ENCODE results near the gene STX2. TPM values are rescaled to one million over a fixed set of nuclear protein-coding genes. Genes with fewer than 3 reads are reported as not detected.

STX2 gene
- polyA plus RNA-seq, 1 donor (not counting 4 experiments of a cell fraction or from before 2014, with no cell fraction given), result 24.1 TPM

GRCh38 chr12:130780880-130781575, 58.0 kb downstream of the STX2 start:
- no peak for FAIRE-seq
- dilution Hi-C loops (cut with MboI; ENCODE audit: extremely low pct_ligation_motif_present, low sequenced_read_pairs), result no loop called here
- no peaks in the 10 kb centered on the region for H4K20me1 ChIP-seq (ENCODE audit: control insufficient read depth, extremely low read depth, insufficient read depth, low read length)
- TF ChIP-seq EZH2 (IDR thresholded peaks at IDR 0.05; ENCODE audit: low read length), result no peak
- TF ChIP-seq, protein P1, sequence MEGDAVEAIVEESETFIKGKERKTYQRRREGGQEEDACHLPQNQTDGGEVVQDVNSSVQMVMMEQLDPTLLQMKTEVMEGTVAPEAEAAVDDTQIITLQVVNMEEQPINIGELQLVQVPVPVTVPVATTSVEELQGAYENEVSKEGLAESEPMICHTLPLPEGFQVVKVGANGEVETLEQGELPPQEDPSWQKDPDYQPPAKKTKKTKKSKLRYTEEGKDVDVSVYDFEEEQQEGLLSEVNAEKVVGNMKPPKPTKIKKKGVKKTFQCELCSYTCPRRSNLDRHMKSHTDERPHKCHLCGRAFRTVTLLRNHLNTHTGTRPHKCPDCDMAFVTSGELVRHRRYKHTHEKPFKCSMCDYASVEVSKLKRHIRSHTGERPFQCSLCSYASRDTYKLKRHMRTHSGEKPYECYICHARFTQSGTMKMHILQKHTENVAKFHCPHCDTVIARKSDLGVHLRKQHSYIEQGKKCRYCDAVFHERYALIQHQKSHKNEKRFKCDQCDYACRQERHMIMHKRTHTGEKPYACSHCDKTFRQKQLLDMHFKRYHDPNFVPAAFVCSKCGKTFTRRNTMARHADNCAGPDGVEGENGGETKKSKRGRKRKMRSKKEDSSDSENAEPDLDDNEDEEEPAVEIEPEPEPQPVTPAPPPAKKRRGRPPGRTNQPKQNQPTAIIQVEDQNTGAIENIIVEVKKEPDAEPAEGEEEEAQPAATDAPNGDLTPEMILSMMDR (optimal IDR thresholded peaks at IDR 0.05 in 1 of 3, IDR thresholded peaks at IDR 0.05 in 1 of 3, conservative IDR thresholded peaks at IDR 0.05 in 1 of 3; ENCODE audit: extremely low read depth in 1 of 3, insufficient read depth in 2 of 3, low read length in 3 of 3), result no peak
- H3K4me1 ChIP-seq (ENCODE audit: control insufficient read depth, extremely low read depth, insufficient read depth, low read length), result peaks cover 6% of the 10 kb centered on the region
- H3K9ac ChIP-seq (ENCODE audit: control insufficient read depth, extremely low read depth, insufficient read depth, low read length), result no peak overlapping the region
- H3K9me3 ChIP-seq (ENCODE audit: control insufficient read depth, low read depth, low read length), result no peaks in the 10 kb centered on the region
- H3K79me2 ChIP-seq (ENCODE audit: control insufficient read depth, insufficient read depth, low read length), result no peaks in the 10 kb centered on the region
- no peak overlapping the region for H3K27ac ChIP-seq (ENCODE audit: control insufficient read depth, insufficient read depth, low read length)
- H2AFZ ChIP-seq (ENCODE audit: control insufficient read depth, low read length), result no peak overlapping the region
- no peak overlapping the region for H3K4me2 ChIP-seq (ENCODE audit: control insufficient read depth, extremely low read depth, insufficient read depth, low read depth, low read length)
- no peaks in the 10 kb centered on the region for H3K9me1 ChIP-seq (ENCODE audit: control insufficient read depth, extremely low read depth, insufficient read depth, low read length)
- no peak overlapping the region for H3K4me3 ChIP-seq (ENCODE audit: control insufficient read depth in 2 of 3, extremely low read depth in 1 of 3, insufficient read depth in 2 of 3, low read depth in 1 of 3, low read length in 3 of 3)
- peaks cover 0 to 7% of the 10 kb centered on the region in 2 experiments for H3K36me3 ChIP-seq (ENCODE audit: control insufficient read depth in 2 of 2, extremely low read depth in 1 of 2, insufficient read depth in 2 of 2, low read length in 2 of 2)
- no peak for DNase-seq (ENCODE audit: low read depth, low spot score)
- H3K27me3 ChIP-seq (ENCODE audit: control insufficient read depth, extremely low read depth, insufficient read depth, low read length), result no peaks in the 10 kb centered on the region

- dilution Hi-C loops (cut with MboI; ENCODE audit: extremely low pct_ligation_motif_present, low sequenced_read_pairs), result no loop called here
- no peaks in the 10 kb centered on the region for H3K79me2 ChIP-seq (ENCODE audit: control insufficient read depth, insufficient read depth, low read length)
These were observed 58.7 kb downstream of the STX2 start for GRCh38 chr12:130780325-130780724.

More at GRCh38 chr12:130780325-130780724, 58.7 kb downstream of the STX2 start:
- FAIRE-seq (no peak), DNase-seq (ENCODE audit: low read depth, low spot score) (no peak)
- Histone ChIP-seq H3K27me3 (ENCODE audit: control insufficient read depth, extremely low read depth, insufficient read depth, low read length) (no peaks in the 10 kb centered on the region), H3K9me3 (ENCODE audit: control insufficient read depth, low read depth, low read length) (no peaks in the 10 kb centered on the region), H2AFZ (ENCODE audit: control insufficient read depth, low read length) (no peak overlapping the region), H4K20me1 (ENCODE audit: control insufficient read depth, extremely low read depth, insufficient read depth, low read length) (no peaks in the 10 kb centered on the region), H3K27ac (ENCODE audit: control insufficient read depth, insufficient read depth, low read length) (no peak overlapping the region), H3K4me2 (ENCODE audit: control insufficient read depth, extremely low read depth, insufficient read depth, low read depth, low read length) (no peak overlapping the region), H3K4me1 (ENCODE audit: control insufficient read depth, extremely low read depth, insufficient read depth, low read length) (peaks cover 12% of the 10 kb centered on the region), H3K9me1 (ENCODE audit: control insufficient read depth, extremely low read depth, insufficient read depth, low read length) (no peaks in the 10 kb centered on the region), H3K9ac (ENCODE audit: control insufficient read depth, extremely low read depth, insufficient read depth, low read length) (no peak overlapping the region), H3K4me3 (ENCODE audit: control insufficient read depth in 2 of 3, extremely low read depth in 1 of 3, insufficient read depth in 2 of 3, low read depth in 1 of 3, low read length in 3 of 3) (no peak overlapping the region), H3K36me3 (ENCODE audit: control insufficient read depth in 2 of 2, extremely low read depth in 1 of 2, insufficient read depth in 2 of 2, low read length in 2 of 2) (peaks cover 0 to 7% of the 10 kb centered on the region in 2 experiments)
- no peak for TF ChIP-seq EZH2 (IDR thresholded peaks at IDR 0.05; ENCODE audit: low read length)
- TF ChIP-seq, protein P1 (optimal IDR thresholded peaks at IDR 0.05 in 1 of 3, IDR thresholded peaks at IDR 0.05 in 1 of 3, conservative IDR thresholded peaks at IDR 0.05 in 1 of 3; ENCODE audit: extremely low read depth in 1 of 3, insufficient read depth in 2 of 3, low read length in 3 of 3), result no peak
